GM18867 (cell line): ENCODE measurements around the gene SKIC2.
"Not testable (repeated sequence)": the region's sequence is repeated elsewhere in the genome, so short reads cannot be mapped to it uniquely, and the experiment has no call there.

Experiments used
- ATAC-seq: cut with Tn5 transposase; IDR thresholded peaks from one replicate; pipeline ENCODE4 v1.9.1; 2021; ENCODE audit warnings: mild to moderate bottlenecking, moderate library complexity; ENCODE audit not compliant: unreplicated experiment

SKIC2 gene

DNA sequence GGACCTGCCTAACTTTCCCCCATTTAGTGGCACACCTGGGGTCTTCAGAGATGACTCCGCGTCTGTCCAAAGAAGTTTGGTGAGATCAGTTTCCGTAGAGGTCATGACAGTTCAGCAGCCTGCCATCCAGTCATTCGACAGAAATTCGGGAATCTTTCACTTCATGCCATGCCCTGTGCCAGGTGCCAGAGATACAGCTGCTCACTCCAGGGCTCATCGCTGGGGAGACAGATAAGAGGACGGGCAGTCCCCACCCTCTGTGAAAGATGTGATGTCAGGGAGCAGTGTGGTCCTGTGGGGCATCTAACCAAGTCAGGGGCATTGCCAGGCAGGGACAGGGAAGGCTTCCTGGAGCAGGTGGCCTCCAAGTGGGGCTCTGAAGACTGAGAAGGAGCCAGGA, 44.3 kb downstream of the SKIC2 start:
- ATAC-seq = not testable (repeated sequence)

DNA sequence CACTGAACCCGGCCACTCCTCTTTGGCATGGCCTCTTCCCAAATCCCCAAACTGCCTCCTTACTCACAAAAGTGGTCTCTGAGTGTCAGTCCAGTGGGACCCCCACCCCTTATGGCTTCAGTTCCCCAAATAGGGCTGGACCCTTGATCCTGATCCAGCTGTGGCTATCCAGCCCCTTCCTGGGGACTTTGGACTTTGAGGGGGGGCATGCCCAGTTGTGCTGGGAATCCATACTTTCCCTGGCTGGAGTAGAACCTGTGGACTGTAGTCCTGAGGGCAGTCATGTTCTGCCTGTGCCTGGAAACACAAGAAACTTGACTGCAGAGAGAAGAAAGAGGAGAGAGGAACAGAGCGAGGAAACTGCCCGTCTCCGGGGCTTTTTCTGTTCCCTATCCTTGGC, 45.4 kb downstream of the SKIC2 start:
- not testable (repeated sequence) for ATAC-seq

DNA sequence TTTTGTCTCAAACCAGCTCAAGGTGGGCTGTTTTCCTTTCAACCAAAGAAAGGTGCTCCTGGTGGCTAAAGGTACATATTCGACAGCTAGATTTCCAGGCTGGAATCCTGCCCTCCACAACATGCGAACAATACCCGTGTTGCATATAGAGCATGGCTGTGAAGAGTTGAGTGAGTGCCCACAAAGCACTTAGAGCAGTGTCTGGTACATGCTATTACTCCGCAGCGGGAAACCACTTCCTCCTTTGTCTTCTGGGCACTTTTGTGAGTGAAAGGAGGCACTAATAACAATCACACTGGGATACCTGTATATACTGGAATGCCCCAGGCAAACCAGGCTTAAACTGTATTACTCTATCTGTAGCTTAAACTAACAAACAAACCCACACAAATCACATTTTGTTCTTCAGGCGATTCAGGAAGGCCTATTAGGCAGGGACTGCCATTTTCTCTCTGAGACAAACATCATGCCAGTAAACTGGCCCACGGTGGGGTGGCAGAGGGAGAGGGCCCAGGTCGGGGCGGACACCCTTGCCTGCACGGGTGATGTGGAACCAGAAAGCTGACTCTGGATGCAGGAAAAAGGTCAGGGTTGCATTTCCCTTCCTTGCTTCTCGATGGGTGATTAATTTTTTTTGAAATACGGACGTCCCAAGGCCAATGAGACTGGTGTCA, 46.0 kb downstream of the SKIC2 start:
- not testable (repeated sequence) for ATAC-seq

DNA sequence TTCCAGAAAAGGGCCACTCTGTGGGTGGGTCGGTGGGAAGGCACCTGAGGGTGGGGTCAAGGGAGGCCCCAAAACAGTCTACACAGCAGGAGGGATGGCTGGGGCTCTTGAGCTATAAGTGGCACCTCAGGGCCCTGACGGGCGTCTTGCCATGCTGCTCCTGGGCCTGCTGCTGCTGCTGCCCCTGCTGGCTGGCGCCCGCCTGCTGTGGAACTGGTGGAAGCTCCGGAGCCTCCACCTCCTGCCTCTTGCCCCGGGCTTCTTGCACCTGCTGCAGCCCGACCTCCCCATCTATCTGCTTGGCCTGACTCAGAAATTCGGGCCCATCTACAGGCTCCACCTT, 46.5 kb downstream of the SKIC2 start:
- ATAC-seq = not testable (repeated sequence)

GRCh38 chr6:32005991-32006529, 47.1 kb downstream of the SKIC2 start:
- ATAC-seq = not testable (repeated sequence)

GRCh38 chr6:32007086-32007485, 48.1 kb downstream of the SKIC2 start:
- ATAC-seq = not testable (repeated sequence)

GRCh38 chr6:32008037-32008436, 49.1 kb downstream of the SKIC2 start:
- ATAC-seq = not testable (repeated sequence)

GRCh38 chr6:32008616-32009015, 49.6 kb downstream of the SKIC2 start:
- ATAC-seq = not testable (repeated sequence)

DNA sequence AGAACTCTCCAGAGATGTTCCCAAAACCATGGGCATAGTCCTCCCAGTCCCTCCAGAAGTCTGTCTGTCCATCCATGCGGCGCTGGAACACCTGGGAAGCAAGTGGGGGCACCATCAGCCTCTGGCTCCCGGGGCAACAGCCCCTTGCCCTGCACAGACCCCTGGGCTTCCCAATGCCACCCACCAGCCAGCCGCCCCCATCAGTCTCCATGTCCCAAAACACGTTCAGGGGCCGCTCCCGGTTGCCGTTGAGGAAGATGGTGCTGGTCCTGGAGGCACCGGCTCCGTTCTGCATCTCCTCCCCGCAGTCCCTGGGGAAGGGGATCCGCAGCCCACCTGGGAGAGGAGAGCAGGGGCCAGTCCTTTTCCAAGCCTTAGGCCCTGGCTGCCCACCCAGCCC, 50.6 kb downstream of the SKIC2 start:
- not testable (repeated sequence) for ATAC-seq

- ATAC-seq = not testable (repeated sequence)
These were observed 52.0 kb downstream of the SKIC2 start for GRCh38 chr6:32010856-32011530.

DNA sequence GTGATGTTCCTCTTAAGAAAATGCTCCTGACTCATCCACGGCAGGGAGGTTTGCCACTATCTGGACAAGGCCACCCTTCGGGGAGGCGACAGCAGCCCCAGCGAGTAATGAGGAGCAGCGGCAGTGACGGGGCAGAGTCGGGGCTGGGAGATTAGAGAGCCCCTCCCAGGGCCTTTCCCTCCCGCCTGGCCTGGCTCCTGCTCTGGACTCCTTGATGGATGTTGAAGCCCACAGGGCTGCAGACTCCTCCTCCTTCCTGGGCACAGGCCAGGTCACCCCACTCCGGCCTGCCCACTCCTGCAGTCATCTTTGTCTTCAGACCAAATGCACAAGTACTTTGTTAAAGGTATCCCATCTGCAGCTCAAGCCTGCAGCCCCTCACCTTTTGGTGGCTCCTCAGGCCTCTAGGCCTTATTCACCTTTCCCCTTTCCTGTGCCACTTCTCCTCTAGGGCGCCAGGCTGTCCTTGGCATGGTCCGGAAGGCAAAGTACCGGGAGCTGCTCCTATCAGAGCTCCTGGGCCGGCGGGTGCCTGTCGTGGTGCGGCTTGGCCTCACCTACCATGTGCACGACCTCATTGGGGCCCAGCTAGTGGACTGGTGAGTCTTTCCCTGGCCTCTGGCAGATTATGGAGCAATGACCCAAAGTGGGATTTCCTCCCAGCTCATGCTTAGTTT, 54.1 kb downstream of the SKIC2 start:
- not testable (repeated sequence) for ATAC-seq

DNA sequence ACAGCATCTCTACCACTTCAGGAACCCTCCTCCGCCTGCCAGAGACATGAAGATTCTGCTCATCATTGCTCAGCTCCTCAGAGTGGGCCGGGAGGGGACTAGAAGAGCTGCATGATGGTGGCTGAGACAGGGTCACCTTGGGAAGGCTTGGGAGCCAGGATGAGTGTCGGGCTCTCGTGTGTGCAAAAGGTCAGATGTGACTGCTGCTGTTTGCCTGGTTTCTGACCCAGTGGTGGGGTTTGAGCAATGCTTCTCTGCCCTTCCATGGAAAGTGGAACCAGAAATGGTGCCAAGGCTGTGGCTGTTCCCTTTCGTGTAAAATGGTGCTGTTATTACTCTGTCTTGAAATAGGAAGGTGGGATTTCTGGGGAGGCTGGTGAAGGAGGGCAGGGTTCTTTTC, 54.8 kb downstream of the SKIC2 start:
- ATAC-seq = not testable (repeated sequence)

DNA sequence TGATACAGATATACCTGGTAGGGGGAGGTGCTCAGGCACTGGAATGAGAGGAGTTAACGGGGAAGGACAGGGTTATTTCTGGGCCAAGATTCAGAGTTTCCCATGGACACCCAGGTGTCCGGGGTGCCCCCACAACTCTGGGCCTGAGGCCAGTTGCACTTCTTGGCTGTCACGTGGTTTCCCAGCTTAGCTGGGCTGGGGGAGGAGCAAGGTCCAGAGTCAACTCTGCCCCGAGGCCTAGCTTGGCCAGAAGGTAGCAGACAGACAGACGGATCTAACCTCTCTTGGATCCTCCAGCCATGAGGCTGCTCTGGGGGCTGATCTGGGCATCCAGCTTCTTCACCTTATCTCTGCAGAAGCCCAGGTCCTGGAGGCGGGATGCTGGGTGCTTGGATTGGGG, 55.6 kb downstream of the SKIC2 start, which contains the start of gene C4B:
Gene C4B, plus strand, starts transcription at position 249 of the 400 bp plus-strand sequence. Its CDS starts 51 bp downstream, at position 300.
- ATAC-seq = not testable (repeated sequence)
